Calu3 (cell line): ENCODE data around the gene LIAS. TPM values are rescaled to one million over a fixed set of nuclear protein-coding genes. Genes with fewer than 3 reads are reported as not detected.

ENCODE experiments used
- BruUV-seq: library from RNA; stranded (reverse); fragments of 400-500 nt; replicated peaks from 2 replicates; lab custom pipeline; 2021; lab: Mats Ljungman, UMichigan
- CTCF ChIA-PET: fragments of 300-600 bp; sonication (Branson Sonifier 250); formaldehyde crosslinking; loops from one replicate; lab custom pipeline; 2022; ENCODE audit warnings: antibody characterized with exemption; lab: Charles Lee
- DNase-seq: peaks from one replicate; pipeline ENCODE4 v3.0.0; 2022
- H3K27ac Mint-ChIP-seq: one replicate; pipeline ENCODE4 v1.8.0; 2022; ENCODE audit warnings: mixed read lengths; ENCODE audit not compliant: unreplicated experiment
- H3K27me3 Mint-ChIP-seq: one replicate; pipeline ENCODE4 v1.8.0; 2022; ENCODE audit warnings: mixed read lengths; ENCODE audit not compliant: unreplicated experiment
- H3K36me3 Mint-ChIP-seq: one replicate; pipeline ENCODE4 v1.8.0; 2022; ENCODE audit warnings: mild to moderate bottlenecking, moderate library complexity, mixed read lengths; ENCODE audit not compliant: insufficient read depth, unreplicated experiment
- H3K4me1 Mint-ChIP-seq: one replicate; pipeline ENCODE4 v1.8.0; 2022; ENCODE audit warnings: mild to moderate bottlenecking, low read depth, mixed read lengths; ENCODE audit not compliant: unreplicated experiment
- H3K4me3 Mint-ChIP-seq: one replicate; pipeline ENCODE4 v1.8.0; 2022; ENCODE audit warnings: mild to moderate bottlenecking, low read depth, moderate library complexity, mixed read lengths; ENCODE audit not compliant: unreplicated experiment
- H3K9me3 Mint-ChIP-seq: one replicate; pipeline ENCODE4 v1.8.0; 2022; ENCODE audit warnings: low read depth, mixed read lengths; ENCODE audit not compliant: unreplicated experiment
- CTCF ChIP-seq: fragments of 200-600 bp; IDR thresholded peaks from one replicate; pipeline ENCODE4 v1.8.0; 2022; ENCODE audit warnings: antibody characterized with exemption; ENCODE audit not compliant: unreplicated experiment
- intact Hi-C: fragments of 100-400 bp; cut with micrococcal nuclease; formaldehyde crosslinking; loops from one replicate; pipeline ENCODE4 v1.10.0; 2022; ENCODE audit not compliant: unreplicated experiment
- total RNA-seq: library from RNA; stranded (reverse); gene quantifications from 2 replicates; pipeline ENCODE4 v1.2.3, GENCODE V29; 2022

The LIAS gene
- total RNA-seq, 1 experiment from 2014 or later, result 10.0 TPM

GRCh38 chr4:39466747-39467146 is 7.9 kb downstream of the LIAS start:
- H3K27me3 Mint-ChIP-seq, result no peaks in the 10 kb centered on the region
- H3K27ac Mint-ChIP-seq, result no peak overlapping the region
- no peak overlapping the region for H3K4me3 Mint-ChIP-seq
- BruUV-seq, result no TSS peak
- peaks cover 8% of the 10 kb centered on the region for H3K36me3 Mint-ChIP-seq
- peaks cover 8% of the 10 kb centered on the region for H3K4me1 Mint-ChIP-seq
- DNase-seq, result no peak
- intact Hi-C loops, result no loop called here
- TF ChIP-seq CTCF, result no peak
- H3K9me3 Mint-ChIP-seq, result no peaks in the 10 kb centered on the region
- CTCF ChIA-PET, result no interaction called here

DNA sequence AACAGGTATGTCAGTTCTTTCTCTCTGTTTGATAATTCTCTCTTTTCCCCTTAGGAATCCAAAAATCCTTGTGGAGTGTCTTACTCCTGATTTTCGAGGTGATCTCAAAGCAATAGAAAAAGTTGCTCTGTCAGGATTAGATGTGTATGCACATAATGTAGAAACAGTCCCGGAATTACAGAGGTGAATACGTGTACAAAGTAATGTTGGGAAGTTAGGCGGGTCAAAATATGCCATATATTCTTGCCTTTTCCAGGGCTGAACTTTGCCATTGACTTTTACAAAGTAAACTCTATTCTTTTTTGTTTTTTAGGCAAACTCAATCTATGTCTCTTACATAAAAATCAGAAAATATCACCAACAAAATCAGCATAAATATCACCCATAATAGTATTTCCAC is 8.6 kb downstream of the LIAS start:
- peaks cover 8% of the 10 kb centered on the region for H3K4me1 Mint-ChIP-seq
- intact Hi-C loops, result no loop called here
- CTCF ChIA-PET, result no interaction called here
- H3K27ac Mint-ChIP-seq, result no peak overlapping the region
- no peak for TF ChIP-seq CTCF
- no TSS peak for BruUV-seq
- H3K4me3 Mint-ChIP-seq, result no peak overlapping the region
- peaks cover 8% of the 10 kb centered on the region for H3K36me3 Mint-ChIP-seq
- H3K9me3 Mint-ChIP-seq, result no peaks in the 10 kb centered on the region
- DNase-seq, result no peak
- H3K27me3 Mint-ChIP-seq, result no peaks in the 10 kb centered on the region

DNA sequence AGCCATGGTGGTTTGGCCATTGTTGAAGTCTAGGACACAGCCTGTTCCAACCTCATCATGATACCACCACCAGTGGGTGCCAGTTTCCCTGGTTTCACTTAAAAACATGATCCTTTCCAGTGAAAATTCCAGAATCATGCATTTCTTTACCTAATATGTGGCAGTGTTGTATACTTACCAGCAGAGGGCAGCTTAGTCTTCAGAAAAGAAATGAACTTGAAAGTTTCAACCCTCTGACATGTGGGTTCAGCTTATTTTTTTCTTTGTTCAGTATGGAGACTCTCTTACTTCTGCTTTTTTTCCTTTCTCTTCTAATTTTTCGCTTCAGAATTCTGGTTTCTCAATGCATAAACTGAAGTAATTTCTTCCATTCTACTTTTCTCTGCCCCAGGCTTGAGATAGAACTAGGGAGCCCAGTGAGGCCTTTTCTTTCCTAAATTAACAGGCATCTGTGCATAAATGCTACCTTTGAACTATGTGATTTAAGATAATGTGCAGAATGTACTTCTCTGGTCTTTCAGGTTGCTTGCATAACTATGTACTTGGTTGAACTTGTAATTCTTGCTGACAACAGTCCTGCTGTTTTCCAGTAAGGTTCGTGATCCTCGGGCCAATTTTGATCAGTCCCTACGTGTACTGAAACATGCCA is 10.7 kb downstream of the LIAS start:
- H3K27me3 Mint-ChIP-seq, result no peaks in the 10 kb centered on the region
- intact Hi-C loops, result loop anchor here (1.0 to 2.0 kb wide), 2 partner anchors 122 to 169 kb away; partner anchors contain the start of gene SMIM14
- no TSS peak for BruUV-seq
- H3K27ac Mint-ChIP-seq, result no peak overlapping the region
- CTCF ChIA-PET, result interaction anchor here (0.7 to 1.3 kb wide), 3 partner anchors 11 to 170 kb away, joined by 3 to 9 read pairs (median 3); partner anchors contain the start of genes LIAS and RPL9
- peaks cover 8% of the 10 kb centered on the region for H3K4me1 Mint-ChIP-seq
- peak; percentile 40 for DNase-seq
- no peak overlapping the region for H3K4me3 Mint-ChIP-seq
- peak; percentile 45 for TF ChIP-seq CTCF
- no peaks in the 10 kb centered on the region for H3K9me3 Mint-ChIP-seq
- H3K36me3 Mint-ChIP-seq, result peaks cover 6% of the 10 kb centered on the region

- CTCF ChIA-PET, result no interaction called here
- H3K9me3 Mint-ChIP-seq, result no peaks in the 10 kb centered on the region
- no peak for DNase-seq
- no peak overlapping the region for H3K4me3 Mint-ChIP-seq
- no TSS peak for BruUV-seq
- no peak overlapping the region for H3K27ac Mint-ChIP-seq
- no peaks in the 10 kb centered on the region for H3K36me3 Mint-ChIP-seq
- H3K4me1 Mint-ChIP-seq, result peaks cover 8% of the 10 kb centered on the region
- intact Hi-C loops, result no loop called here
- no peaks in the 10 kb centered on the region for H3K27me3 Mint-ChIP-seq
- no peak for TF ChIP-seq CTCF
These were observed 11.5 kb downstream of the LIAS start for GRCh38 chr4:39470402-39470801.
